ENCODE results near the gene NPAS3.

The NPAS3 gene

GRCh38 chr14:33110737-33111443 lies 172.2 kb downstream of the NPAS3 start:
- DNase-seq (no peak), ATAC-seq (replicated peaks) (no peak)
- Mint-ChIP-seq H3K9me3 (peaks cover 0 to 1% of the 10 kb centered on the region in 2 donors), H3K4me3 (no peak overlapping the region), H3K27ac (no peak overlapping the region), H3K27me3 (no peaks in the 10 kb centered on the region), H3K36me3 (no peaks in the 10 kb centered on the region), H3K4me1 (no peaks in the 10 kb centered on the region)

GRCh38 chr14:33114331-33114730 lies 175.7 kb downstream of the NPAS3 start:
- no peaks in the 10 kb centered on the region for H3K36me3 Mint-ChIP-seq
- DNase-seq, result no peak
- H3K9me3 Mint-ChIP-seq, result peaks cover 0 to 1% of the 10 kb centered on the region in 2 donors
- no peaks in the 10 kb centered on the region for H3K27me3 Mint-ChIP-seq
- H3K4me3 Mint-ChIP-seq, result no peak overlapping the region
- H3K27ac Mint-ChIP-seq, result no peak overlapping the region
- H3K4me1 Mint-ChIP-seq, result no peaks in the 10 kb centered on the region
- ATAC-seq (replicated peaks), result no peak

- ATAC-seq (replicated peaks), result no peak
- Mint-ChIP-seq H3K4me1 (no peaks in the 10 kb centered on the region), H3K36me3 (no peaks in the 10 kb centered on the region), H3K9me3 (peaks cover 0 to 8% of the 10 kb centered on the region in 2 donors), H3K4me3 (no peak overlapping the region), H3K27ac (no peak overlapping the region), H3K27me3 (no peaks in the 10 kb centered on the region)
- no peak for DNase-seq
Observed at GRCh38 chr14:33118668-33119067, 180.0 kb downstream of the NPAS3 start.

GRCh38 chr14:33120341-33120740 lies 181.7 kb downstream of the NPAS3 start:
- Mint-ChIP-seq H3K27ac (no peak overlapping the region), H3K4me1 (no peaks in the 10 kb centered on the region), H3K36me3 (no peaks in the 10 kb centered on the region), H3K4me3 (no peak overlapping the region), H3K9me3 (peaks cover 0 to 8% of the 10 kb centered on the region in 2 donors), H3K27me3 (no peaks in the 10 kb centered on the region)
- ATAC-seq (replicated peaks), result no peak
- no peak for DNase-seq

- no peaks in the 10 kb centered on the region for H3K4me1 Mint-ChIP-seq
- ATAC-seq (replicated peaks) (no peak), DNase-seq (no peak)
- no peaks in the 10 kb centered on the region for H3K36me3 Mint-ChIP-seq
- H3K9me3 Mint-ChIP-seq, result peaks cover 0 to 8% of the 10 kb centered on the region in 2 donors
- no peaks in the 10 kb centered on the region for H3K27me3 Mint-ChIP-seq
- H3K4me3 Mint-ChIP-seq, result no peak overlapping the region
- no peak overlapping the region for H3K27ac Mint-ChIP-seq
Observed at GRCh38 chr14:33120966-33121365, 182.3 kb downstream of the NPAS3 start.

- H3K27ac Mint-ChIP-seq, result no peak overlapping the region
- no peaks in the 10 kb centered on the region for H3K36me3 Mint-ChIP-seq
- ATAC-seq (replicated peaks), result no peak
- H3K4me1 Mint-ChIP-seq, result no peaks in the 10 kb centered on the region
- H3K9me3 Mint-ChIP-seq, result peaks cover 0 to 10% of the 10 kb centered on the region in 2 donors
- no peak overlapping the region for H3K4me3 Mint-ChIP-seq
- DNase-seq, result no peak
- no peaks in the 10 kb centered on the region for H3K27me3 Mint-ChIP-seq
Observed at GRCh38 chr14:33123281-33123680, 184.6 kb downstream of the NPAS3 start.

GRCh38 chr14:33126433-33126832 lies 187.8 kb downstream of the NPAS3 start:
- Mint-ChIP-seq H3K27ac (no peak overlapping the region), H3K4me1 (no peaks in the 10 kb centered on the region), H3K4me3 (no peak overlapping the region), H3K9me3 (peaks cover 0 to 8% of the 10 kb centered on the region in 2 donors), H3K27me3 (no peaks in the 10 kb centered on the region), H3K36me3 (no peaks in the 10 kb centered on the region)
- DNase-seq (no peak), ATAC-seq (replicated peaks) (no peak)

GRCh38 chr14:33127531-33127930 lies 188.9 kb downstream of the NPAS3 start:
- Mint-ChIP-seq H3K27me3 (no peaks in the 10 kb centered on the region), H3K9me3 (peaks cover 0 to 8% of the 10 kb centered on the region in 2 donors), H3K4me3 (no peak overlapping the region), H3K27ac (no peak overlapping the region), H3K36me3 (no peaks in the 10 kb centered on the region), H3K4me1 (no peaks in the 10 kb centered on the region)
- ATAC-seq (replicated peaks) (no peak), DNase-seq (no peak)

- Mint-ChIP-seq H3K27me3 (no peaks in the 10 kb centered on the region), H3K36me3 (no peaks in the 10 kb centered on the region), H3K4me3 (no peak overlapping the region), H3K9me3 (peaks cover 0 to 2% of the 10 kb centered on the region in 2 donors), H3K4me1 (no peaks in the 10 kb centered on the region), H3K27ac (no peak overlapping the region)
- ATAC-seq (replicated peaks) (no peak), DNase-seq (no peak)
Observed at GRCh38 chr14:33131801-33132200, 193.1 kb downstream of the NPAS3 start.

- Mint-ChIP-seq H3K4me1 (no peaks in the 10 kb centered on the region), H3K4me3 (no peak overlapping the region), H3K27ac (no peak overlapping the region), H3K27me3 (no peaks in the 10 kb centered on the region), H3K36me3 (no peaks in the 10 kb centered on the region), H3K9me3 (peaks cover 0 to 2% of the 10 kb centered on the region in 2 donors)
- no peak for ATAC-seq (replicated peaks)
- no peak for DNase-seq
Observed at GRCh38 chr14:33134162-33134561, 195.5 kb downstream of the NPAS3 start.

- Mint-ChIP-seq H3K9me3 (peaks cover 0 to 2% of the 10 kb centered on the region in 2 donors), H3K4me1 (no peaks in the 10 kb centered on the region), H3K27me3 (no peaks in the 10 kb centered on the region), H3K27ac (no peak overlapping the region), H3K4me3 (no peak overlapping the region), H3K36me3 (no peaks in the 10 kb centered on the region)
- DNase-seq (no peak), ATAC-seq (replicated peaks) (no peak)
Observed at GRCh38 chr14:33134975-33135374, 196.3 kb downstream of the NPAS3 start.

GRCh38 chr14:33150666-33151428 lies 212.2 kb downstream of the NPAS3 start:
- Mint-ChIP-seq H3K27me3 (no peaks in the 10 kb centered on the region), H3K27ac (no peak overlapping the region), H3K9me3 (peaks cover 0 to 5% of the 10 kb centered on the region in 2 donors), H3K4me1 (no peaks in the 10 kb centered on the region), H3K4me3 (no peak overlapping the region), H3K36me3 (no peaks in the 10 kb centered on the region)
- ATAC-seq (replicated peaks) (no peak), DNase-seq (no peak)

- no peaks in the 10 kb centered on the region for H3K27me3 Mint-ChIP-seq
- no peaks in the 10 kb centered on the region for H3K4me1 Mint-ChIP-seq
- H3K4me3 Mint-ChIP-seq, result no peak overlapping the region
- H3K27ac Mint-ChIP-seq, result no peak overlapping the region
- DNase-seq, result no peak
- no peaks in the 10 kb centered on the region for H3K36me3 Mint-ChIP-seq
- peaks cover 0 to 3% of the 10 kb centered on the region in 2 donors for H3K9me3 Mint-ChIP-seq
- no peak for ATAC-seq (replicated peaks)
Observed at GRCh38 chr14:33163109-33163508, 224.4 kb downstream of the NPAS3 start.

- ATAC-seq (replicated peaks) (no peak), DNase-seq (no peak)
- no peaks in the 10 kb centered on the region for H3K27me3 Mint-ChIP-seq
- no peak overlapping the region for H3K27ac Mint-ChIP-seq
- H3K36me3 Mint-ChIP-seq, result no peaks in the 10 kb centered on the region
- H3K4me1 Mint-ChIP-seq, result no peaks in the 10 kb centered on the region
- H3K9me3 Mint-ChIP-seq, result peaks cover under 1 to 3% of the 10 kb centered on the region in 2 donors
- H3K4me3 Mint-ChIP-seq, result no peak overlapping the region
Observed at GRCh38 chr14:33163600-33163999, 224.9 kb downstream of the NPAS3 start.
